Lower leg skin (tissue), 3 donors: ENCODE results near the gene DPYD.

Experiments
- POLR2A ChIP-seq, 2 donors: fragments of 450-650 bp; IDR thresholded peaks; one replicate each; pipeline ENCODE4 v1.6.1; 2016 to 2017; ENCODE audit warnings: antibody characterized with exemption in 2 of 2, mild to moderate bottlenecking in 1 of 2, moderate library complexity in 1 of 2
- TF ChIP-seq, protein P1 (sequence below), 3 donors: fragments of 450-650 bp; IDR thresholded peaks; one replicate each; pipeline ENCODE4 v1.5.1; 2016; ENCODE audit warnings: antibody characterized with exemption in 3 of 3, mild to moderate bottlenecking in 3 of 3, moderate library complexity in 2 of 3

DNA sequence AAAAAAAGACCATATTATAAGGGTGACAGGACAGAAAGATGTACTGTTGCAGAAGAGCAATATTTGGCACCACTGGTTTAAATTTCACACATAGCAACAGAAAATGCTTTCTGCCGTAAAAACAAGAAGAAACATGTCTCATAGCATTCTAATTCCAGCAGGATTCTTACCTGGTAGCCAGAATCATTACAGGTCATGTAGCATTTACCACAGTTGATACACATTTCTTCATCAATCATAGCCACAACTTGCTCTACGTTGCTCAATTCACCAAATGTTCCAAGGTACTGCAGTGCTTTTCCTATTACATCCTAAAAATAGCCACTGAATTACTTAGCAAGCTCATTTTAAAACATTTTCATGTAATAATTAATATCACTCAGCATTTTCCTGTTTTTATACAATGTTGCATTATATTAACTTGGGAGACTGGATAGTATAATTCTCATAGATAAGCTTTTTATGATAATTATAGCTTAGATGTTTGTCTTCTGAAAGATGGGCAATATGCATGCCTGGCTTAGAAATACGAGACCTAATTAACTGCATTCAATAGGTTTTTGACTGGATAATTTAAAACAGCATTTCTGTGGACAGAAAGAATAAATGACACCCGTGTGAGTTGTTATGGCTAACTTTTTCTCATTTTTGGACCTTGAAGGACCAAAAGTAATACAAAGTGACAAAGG is 838.5 kb downstream of the DPYD start:
- no peak for TF ChIP-seq POLR2A (IDR thresholded peaks at IDR 0.05)
- TF ChIP-seq, protein P1, sequence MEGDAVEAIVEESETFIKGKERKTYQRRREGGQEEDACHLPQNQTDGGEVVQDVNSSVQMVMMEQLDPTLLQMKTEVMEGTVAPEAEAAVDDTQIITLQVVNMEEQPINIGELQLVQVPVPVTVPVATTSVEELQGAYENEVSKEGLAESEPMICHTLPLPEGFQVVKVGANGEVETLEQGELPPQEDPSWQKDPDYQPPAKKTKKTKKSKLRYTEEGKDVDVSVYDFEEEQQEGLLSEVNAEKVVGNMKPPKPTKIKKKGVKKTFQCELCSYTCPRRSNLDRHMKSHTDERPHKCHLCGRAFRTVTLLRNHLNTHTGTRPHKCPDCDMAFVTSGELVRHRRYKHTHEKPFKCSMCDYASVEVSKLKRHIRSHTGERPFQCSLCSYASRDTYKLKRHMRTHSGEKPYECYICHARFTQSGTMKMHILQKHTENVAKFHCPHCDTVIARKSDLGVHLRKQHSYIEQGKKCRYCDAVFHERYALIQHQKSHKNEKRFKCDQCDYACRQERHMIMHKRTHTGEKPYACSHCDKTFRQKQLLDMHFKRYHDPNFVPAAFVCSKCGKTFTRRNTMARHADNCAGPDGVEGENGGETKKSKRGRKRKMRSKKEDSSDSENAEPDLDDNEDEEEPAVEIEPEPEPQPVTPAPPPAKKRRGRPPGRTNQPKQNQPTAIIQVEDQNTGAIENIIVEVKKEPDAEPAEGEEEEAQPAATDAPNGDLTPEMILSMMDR (IDR thresholded peaks at IDR 0.05): no peak
